Left cardiac atrium (tissue), 4 donors: Measurements from ENCODE around the gene AP1G2. TPM values are rescaled to one million over a fixed set of nuclear protein-coding genes. Genes with fewer than 3 reads are reported as not detected.

Experiments used
- ATAC-seq, 2 donors: fragments of 200-7000 bp; cut with Tn5 transposase; one replicate each; pipeline ENCODE4 v1.9.1; 2020; ENCODE audit warnings: mild to moderate bottlenecking in 2 of 2, moderate library complexity in 2 of 2
- DNase-seq: peaks from one replicate; pipeline ENCODE4 v3.0.0-alpha.2; 2020
- intact Hi-C, 2 donors: fragments of 100-400 bp; cut with DNase I; formaldehyde crosslinking; loops; one replicate each; pipeline versions ENCODE4 v1.14.1 to v1.15.1; 2022 to 2023
- total RNA-seq, 2 donors: library from RNA; stranded (reverse); fragmentation: NEBNext Ultra II Directional; extraction: Animal tissue kit (Norgen Biotek cat#: 25700); gene quantifications; one replicate each; pipeline ENCODE4 v1.2.1, GENCODE V29; 2021
- donor health status: DM: no; HTN: yes; CAD: no.
- donor health status: DM: no; HTN: yes; CAD: no; lungs with severe emphysema.
- donor health status: DM: yes; HTN: yes; CAD: no.
- donor health status: Dilated cardiomyopathy.

The AP1G2 gene
- total RNA-seq, 2 donors from 2014 or later: 16.5 to 32.3 TPM

GRCh38 chr14:23533652-23534435 is 33.7 kb downstream of the AP1G2 start:
- ATAC-seq: no peak
- intact Hi-C loops: no loop called here
- no peak for DNase-seq

GRCh38 chr14:23532658-23533057 is 34.9 kb downstream of the AP1G2 start:
- ATAC-seq: no peak
- intact Hi-C loops: no loop called here
- DNase-seq: no peak

DNA sequence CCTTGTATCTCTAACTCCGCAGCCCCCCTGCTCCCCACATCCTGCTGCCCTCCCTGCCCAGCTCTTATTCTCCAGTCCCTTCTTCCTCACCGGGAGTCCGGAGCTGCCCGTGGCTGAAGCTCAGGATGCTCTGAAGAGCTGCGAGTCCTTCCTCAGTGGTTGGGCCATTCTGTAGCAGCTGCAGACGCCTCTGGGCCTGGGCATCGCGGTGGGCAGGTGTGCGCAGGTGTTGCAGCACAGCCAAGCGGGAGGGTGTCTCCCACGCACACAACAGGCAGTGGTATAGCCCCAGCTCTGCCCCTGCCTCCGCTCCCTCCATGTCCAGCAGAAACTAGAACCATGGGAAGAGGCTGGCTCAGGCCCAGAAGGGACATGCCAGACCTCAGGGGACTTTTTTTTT is 36.2 kb downstream of the AP1G2 start:
- ATAC-seq: no peak
- intact Hi-C loops: no loop called here
- no peak for DNase-seq

- intact Hi-C loops: no loop called here
- ATAC-seq (no peak), DNase-seq (no peak)
These were observed 37.1 kb downstream of the AP1G2 start for GRCh38 chr14:23530375-23531055.

DNA sequence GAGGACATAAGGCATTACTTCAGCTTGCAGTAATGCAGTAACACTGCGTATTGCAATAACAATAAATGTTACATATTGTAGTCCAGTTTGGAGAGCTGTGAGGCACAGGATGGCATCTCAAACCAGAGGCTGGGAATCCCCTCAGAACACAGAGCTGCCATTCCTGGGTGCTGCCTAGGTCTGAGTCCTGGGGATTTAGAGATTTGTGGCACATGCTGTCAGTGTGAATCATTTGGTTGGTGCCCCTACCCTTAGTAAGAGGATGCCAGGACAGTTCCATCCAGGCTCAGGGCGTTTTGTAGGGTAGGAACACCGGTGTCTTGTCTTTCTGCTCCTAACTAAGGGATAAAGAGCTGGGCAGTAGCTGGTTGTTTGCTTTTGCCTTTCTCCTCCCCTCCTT is 38.6 kb downstream of the AP1G2 start:
- no peak for DNase-seq
- intact Hi-C loops: loop anchor here in 1 of 2 donors (5.0 kb wide), 1 partner anchor 37 kb away; no protein-coding TSS in a partner anchor
- no peak for ATAC-seq

GRCh38 chr14:23528555-23528954 is 39.0 kb downstream of the AP1G2 start:
- ATAC-seq: no peak
- intact Hi-C loops: loop anchor here in 1 of 2 donors (5.0 kb wide), 1 partner anchor 36 kb away; no protein-coding TSS in a partner anchor
- DNase-seq: no peak

DNA sequence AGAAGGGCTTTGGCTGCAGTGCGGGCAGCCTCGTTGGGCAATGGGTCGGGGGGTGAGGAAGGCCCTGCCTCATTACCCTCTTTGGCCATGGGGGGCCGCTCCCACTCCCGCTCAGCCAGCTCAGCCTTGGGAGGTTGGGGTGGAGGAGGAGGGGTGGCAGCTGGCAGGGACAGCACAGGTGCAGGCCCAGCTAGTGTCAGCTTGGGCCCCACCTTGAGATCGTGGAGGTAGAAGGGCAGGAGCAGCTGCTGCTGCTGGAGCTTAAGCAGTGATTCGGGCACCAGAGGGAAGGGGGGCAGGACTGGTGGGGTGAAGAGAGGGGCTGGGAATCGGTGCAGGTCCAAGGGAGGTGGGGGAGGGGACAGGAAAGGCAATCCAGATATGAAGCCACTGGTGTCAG is 42.0 kb downstream of the AP1G2 start:
- ATAC-seq (no peak), DNase-seq (no peak)
- intact Hi-C loops: loop anchor here in 1 of 2 donors (5.0 kb wide), 1 partner anchor 33 kb away; no protein-coding TSS in a partner anchor

DNA sequence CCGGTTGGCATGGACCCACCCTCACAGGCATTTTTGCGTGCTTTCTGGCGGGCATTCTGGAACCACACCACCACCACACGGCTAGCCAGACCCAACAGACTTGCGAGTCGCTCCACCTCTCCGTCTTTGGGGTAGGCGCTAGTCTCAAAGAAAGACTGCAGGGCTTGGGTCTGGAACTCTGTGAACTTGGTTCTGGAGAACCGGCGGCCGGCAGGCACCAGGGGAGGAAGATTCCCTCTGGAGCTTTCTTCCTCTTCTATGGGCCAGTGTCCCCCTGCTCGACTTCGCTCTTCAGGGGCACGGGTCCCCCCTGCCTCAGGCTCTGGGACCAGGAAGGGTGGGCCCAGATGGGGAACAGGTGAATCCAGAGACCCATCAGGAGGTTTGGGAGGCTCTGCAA is 42.6 kb downstream of the AP1G2 start:
- ATAC-seq (no peak), DNase-seq (no peak)
- intact Hi-C loops: loop anchor here in 1 of 2 donors (5.0 kb wide), 1 partner anchor 33 kb away; no protein-coding TSS in a partner anchor

- DNase-seq: no peak
- ATAC-seq: no peak
- intact Hi-C loops: no loop called here
These were observed 44.2 kb downstream of the AP1G2 start for GRCh38 chr14:23523229-23524016.

GRCh38 chr14:23522643-23523198 is 44.9 kb downstream of the AP1G2 start:
- intact Hi-C loops: no loop called here
- ATAC-seq (no peak), DNase-seq (no peak)

- intact Hi-C loops: no loop called here
- ATAC-seq: no peak
These were observed 45.6 kb downstream of the AP1G2 start for GRCh38 chr14:23521785-23522640.

DNA sequence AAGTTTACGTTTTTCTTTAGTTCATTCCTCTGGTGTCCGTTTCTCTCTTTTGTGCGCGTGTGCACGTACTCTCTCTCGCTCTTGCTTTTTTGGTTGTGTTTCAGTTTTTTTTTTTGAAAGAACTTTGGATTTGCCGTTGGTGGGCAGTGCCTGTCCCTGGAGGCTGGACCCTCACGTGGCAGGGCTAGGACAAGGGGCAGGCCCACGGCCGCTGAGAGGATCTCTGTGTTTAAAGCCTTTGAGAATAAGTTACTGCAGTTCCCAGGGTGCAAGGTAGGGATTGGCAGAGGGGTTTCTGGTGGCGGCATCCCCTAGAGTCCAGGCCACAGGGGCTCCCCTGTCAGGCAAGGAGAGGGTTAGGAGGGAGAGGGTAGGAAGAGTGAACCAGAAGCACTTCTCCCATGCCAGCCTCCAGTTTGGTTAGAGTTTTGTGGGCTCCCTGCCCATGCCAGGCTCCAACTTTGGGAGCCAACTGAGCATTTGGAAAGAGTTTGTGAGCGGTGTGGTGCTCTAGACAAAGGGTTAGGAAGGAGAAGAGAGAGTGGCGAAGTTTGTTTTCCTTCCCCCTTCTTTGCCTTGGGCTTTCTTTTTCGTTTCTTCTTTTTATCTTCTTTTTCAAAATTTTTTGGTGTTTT is 46.6 kb downstream of the AP1G2 start:
- intact Hi-C loops: no loop called here
- DNase-seq (no peak), ATAC-seq (no peak)

More at GRCh38 chr14:23521785-23522640, 45.6 kb downstream of the AP1G2 start:
- DNase-seq: no peak

GRCh38 chr14:23518709-23519108 is 48.9 kb downstream of the AP1G2 start:
- DNase-seq (no peak), ATAC-seq (peak in 1 of 2 donors; percentile 17)
- intact Hi-C loops: no loop called here

DNA sequence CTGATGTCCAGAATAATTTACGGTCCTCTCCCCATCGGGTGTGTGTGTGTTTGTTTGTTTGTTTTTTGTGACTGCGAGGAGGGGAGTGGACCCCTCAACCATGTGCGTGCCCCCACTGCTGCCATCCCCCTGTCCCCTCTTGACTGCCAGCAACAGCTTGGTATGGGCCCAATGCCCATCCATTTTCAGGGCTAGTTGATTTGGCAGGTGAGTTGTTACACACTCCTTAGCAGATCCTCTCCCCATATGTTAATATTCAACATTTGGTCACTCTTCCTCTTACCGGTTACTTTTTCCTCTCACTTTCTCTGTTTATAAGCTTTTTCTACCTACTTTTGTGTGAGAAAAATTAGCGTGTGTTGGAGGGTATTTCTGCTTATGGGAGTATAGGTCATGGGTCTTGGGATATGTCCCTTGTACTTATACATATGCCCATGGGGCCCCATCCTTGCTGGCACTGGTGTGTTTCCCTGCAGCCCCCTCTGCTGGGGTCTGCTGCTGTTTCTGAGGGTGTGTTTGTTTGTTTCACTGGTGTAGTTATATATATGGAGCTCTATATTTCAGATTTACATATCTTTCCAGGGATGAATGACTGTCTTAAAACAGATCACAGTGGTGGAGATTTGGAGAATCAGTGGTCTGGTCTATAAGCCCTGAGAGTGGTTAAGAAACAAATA is 49.8 kb downstream of the AP1G2 start:
- intact Hi-C loops: no loop called here
- DNase-seq (no peak), ATAC-seq (no peak)

DNA sequence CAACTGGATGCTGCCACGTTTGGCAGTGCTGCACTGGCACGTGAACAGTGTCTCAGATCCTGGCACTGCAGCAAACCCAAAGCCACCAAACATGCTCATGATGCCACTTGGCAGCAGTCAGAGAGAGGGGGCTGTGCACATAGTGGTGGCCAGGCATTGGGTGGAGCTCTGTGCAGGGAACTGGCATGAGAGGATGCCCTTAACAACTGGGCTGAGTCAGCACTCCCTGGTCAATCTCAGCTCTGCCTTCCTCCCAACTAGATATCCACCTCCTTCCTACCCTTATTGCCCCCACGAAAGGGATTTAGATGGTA is 53.0 kb downstream of the AP1G2 start:
- intact Hi-C loops: no loop called here
- no peak for DNase-seq
- ATAC-seq: peak in 1 of 2 donors; percentile 58

DNA sequence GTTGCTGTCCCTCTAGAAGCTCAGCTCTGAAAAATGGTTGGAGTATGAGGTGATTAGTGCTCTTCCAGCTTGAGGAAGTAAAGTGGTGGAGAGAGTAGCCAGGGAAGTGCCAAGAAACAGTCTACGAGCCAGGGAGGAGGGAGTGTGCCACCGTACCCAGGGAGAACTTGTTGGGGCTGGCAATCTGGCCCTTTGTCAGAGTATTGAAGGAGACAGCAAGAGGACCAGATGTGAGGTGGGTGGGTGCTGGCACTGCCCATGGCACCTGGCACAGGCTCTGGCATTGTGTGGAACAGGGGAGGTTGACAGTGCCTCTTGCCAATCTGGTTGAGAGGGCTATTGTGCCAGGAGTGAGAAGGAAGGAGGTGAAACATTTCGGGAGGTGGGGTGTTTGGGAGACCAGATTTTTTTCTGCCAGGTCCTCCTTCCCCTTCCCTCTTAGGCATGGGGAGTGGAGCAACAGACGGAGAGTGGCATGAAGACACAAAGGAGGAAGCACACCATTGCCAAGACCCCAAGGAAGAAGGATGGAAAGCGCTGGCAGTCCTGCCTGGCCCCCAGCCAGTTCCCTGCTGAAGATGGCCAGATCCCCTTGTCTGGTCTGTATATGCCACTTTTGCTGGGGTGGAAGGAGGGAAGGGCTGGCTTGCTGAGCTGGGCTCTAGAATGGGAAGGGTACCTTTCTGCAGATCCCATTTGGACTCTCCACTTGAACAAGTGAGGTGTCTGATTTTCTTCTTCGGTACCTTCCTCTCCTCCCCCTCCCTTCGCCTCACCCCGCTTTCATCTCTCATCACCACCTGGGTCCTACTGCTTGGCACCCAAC is 53.6 kb downstream of the AP1G2 start:
- DNase-seq (no peak), ATAC-seq (no peak)
- intact Hi-C loops: no loop called here
